Stimulated activated CD4-positive, alpha-beta T cell treated with anti-CD3 and anti-CD28 coated beads, Interleukin-4, amount 100 ng/mL, for 4 hours (primary cell): ENCODE data around the gene NFS1.
"Not testable (repeated sequence)": the region's sequence is repeated elsewhere in the genome, so short reads cannot be mapped to it uniquely, and the experiment has no call there.

Experiments used
- DNase-seq, 2 experiments: peaks; one replicate each; pipeline ENCODE4 v3.0.0-alpha.2; 2020

NFS1 gene

DNA sequence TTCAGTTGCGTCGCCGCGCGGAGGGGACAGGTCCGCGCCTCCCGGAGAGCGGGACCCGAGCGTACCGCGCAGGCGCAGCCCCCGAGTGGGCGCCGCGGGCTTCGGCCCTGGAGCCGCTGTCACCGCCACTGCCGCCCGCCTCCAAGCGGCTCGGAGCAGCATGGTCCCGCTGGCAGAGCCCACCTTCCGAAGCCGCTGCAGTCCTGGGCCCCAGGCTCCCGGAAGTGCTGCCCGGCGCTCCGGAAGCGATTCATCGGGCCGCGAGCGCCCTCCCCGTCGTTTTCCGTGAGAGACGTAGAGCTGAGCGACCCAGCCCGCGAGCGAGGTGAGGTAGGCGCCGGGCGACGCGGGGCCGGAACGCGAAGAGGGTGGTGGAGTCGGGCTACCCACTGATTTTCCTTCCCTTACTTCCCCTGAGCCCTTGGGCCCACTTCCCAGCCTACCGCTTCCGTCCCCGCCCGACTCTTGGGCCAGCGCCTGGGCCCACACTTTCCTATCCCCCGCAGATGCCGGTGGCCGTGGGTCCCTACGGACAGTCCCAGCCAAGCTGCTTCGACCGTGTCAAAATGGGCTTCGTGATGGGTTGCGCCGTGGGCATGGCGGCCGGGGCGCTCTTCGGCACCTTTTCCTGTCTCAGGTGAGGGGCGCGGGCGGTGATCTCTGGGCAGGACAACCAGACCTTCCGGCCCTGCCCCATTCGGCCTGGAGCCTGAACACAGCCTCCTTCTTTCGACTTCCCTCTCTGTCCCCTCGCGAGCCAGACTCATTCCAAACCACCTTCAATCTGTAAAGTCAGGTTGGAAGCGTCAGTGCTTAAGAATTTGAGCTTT is at the start of gene NFS1, which contains the start of gene ROMO1:
Gene NFS1, minus strand, starts transcription at position 226 of the 830 bp plus-strand sequence. Its CDS starts 64 bp downstream, at position 162.
Gene ROMO1, plus strand, starts transcription at position 279 of the 830 bp plus-strand sequence. Its CDS starts 228 bp downstream, at position 507.
- peak; percentile 81 to 84 for DNase-seq

DNA sequence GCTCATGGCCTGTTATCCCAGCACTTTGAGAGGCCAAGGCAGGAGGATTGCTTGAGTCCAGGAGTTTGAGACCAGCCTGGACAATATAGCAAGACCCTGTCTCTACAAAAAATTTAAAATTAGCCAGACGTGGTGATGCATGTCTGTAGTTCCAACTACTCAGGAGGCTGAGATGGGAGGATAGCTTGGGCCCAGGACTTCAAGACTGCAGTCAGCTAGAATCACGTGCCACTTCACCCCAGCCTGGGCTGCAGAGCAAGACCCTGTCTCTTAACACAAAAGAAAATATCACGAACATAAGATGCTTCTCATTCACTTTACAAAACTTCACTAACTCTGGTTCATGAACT is 45.3 kb upstream of the NFS1 start:
- not testable (repeated sequence) for DNase-seq

DNA sequence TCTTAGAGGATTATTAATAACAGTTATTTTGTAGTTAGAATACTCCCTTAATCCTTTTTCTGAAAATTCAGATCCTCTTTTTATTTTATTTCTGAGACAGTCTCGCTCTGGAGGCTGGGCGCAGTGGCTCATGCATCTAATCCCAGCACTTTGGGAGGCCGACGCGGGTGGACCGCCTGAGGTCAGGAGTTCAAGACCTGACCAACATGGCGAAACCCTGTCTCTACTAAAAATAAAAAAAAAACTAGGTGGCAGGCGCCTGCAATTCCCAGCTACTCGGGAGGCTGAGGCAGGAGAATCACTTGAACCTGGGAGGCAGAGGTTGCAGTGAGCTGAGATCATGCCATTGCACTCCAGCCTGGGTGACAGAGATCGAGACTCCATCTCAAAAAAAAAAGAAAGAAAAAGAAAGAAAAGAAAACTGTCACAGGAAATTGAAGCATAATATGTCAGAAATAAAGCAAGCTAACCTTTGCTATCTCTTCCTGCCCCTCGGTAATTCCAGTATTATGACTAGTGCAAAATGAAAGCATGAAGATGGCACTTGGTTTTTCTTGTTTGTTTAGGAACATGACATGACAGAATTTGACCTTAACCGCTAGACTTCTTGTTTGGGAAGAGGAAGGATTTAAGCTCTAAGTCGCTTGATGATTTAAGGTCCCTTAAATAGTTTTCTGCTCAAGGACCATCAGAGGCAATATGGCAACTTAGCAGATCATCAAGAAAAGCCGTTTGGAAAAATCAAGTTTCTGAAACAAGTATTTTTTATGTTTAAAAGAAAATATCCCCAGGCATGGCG is 44.7 kb upstream of the NFS1 start:
- no peak for DNase-seq

DNA sequence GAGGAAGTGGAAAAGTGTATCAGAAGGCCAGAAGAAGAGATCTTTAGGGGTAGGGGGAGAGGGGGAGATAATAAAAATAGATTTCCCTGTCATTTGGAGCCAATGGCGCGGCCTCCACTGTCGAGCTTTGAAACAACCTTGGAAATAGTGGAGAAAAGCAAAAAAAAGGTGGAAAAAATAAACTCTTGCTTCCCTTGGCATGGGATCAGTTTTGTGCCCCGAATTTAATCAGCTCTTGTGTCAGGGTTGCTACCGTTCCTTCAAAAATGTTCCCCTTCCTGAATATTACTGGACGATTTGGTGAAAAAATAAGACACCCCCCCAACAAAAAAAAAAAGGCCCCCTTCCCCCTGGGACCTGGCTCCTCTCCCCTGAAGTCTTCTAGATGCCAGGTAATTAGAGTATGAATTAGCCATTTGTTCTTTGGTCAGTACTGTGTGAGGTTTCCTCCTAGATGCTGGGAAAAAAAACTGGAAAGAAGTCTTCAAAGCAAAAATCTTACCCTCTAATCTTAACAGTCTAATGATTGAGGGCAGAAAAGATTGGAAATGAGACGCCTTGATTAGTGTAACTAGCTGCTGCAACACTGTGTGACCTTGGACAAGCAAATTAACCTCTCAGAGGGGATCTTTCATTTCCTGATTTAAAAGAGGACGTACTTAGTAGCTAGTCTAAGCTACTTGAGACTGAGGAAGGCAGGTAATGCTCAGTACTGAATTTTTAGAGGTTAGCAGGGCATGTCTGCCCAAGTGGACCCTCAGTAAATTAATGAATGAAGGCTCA is 43.8 kb upstream of the NFS1 start:
- no peak for DNase-seq

DNA sequence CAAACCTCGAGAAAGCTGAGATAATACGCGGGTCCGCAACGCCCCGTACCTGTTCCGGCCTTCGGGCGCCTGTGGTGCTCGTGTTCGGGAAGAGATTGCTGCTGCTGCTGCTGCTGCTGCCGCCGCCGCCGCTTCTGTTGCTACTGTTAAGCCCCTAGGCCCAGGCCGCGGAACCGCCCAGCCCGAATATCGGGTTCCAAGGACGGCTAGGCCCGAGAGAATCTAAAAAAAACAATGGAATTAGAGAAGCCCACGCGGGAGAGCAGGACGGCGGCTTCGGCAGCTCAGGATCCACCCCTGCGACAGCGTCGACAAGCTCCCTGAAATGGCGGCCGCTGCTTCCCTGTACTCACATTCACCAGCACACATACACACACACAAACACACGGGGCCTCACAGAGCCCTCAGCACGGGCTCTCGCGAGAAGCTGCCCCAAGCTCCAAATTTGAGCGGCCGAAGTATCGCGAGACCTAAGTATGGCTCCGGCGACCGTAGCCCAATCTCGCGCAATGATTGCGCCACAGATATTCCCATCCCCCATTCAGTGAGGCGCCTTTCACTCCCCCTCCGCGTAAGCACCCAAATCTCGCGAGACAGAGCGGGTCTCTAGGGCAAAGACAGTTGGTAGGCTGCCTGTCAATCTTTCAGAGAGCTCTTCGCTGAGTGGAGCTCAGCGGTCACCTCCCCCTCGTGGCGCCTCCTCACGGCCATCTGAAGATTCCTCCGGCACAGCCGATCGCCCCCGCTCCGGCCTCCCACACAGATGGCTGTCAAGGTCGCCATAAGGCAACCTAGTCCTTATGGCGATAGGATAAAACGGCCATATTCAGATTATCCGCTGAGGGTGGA is 43.0 kb upstream of the NFS1 start, which contains the start of gene RBM39:
Gene RBM39, minus strand, starts transcription at position 369 of the 849 bp plus-strand sequence. CDS start 1,386 bp downstream, outside the sequence.
- DNase-seq: peak; percentile 96 to 100

DNA sequence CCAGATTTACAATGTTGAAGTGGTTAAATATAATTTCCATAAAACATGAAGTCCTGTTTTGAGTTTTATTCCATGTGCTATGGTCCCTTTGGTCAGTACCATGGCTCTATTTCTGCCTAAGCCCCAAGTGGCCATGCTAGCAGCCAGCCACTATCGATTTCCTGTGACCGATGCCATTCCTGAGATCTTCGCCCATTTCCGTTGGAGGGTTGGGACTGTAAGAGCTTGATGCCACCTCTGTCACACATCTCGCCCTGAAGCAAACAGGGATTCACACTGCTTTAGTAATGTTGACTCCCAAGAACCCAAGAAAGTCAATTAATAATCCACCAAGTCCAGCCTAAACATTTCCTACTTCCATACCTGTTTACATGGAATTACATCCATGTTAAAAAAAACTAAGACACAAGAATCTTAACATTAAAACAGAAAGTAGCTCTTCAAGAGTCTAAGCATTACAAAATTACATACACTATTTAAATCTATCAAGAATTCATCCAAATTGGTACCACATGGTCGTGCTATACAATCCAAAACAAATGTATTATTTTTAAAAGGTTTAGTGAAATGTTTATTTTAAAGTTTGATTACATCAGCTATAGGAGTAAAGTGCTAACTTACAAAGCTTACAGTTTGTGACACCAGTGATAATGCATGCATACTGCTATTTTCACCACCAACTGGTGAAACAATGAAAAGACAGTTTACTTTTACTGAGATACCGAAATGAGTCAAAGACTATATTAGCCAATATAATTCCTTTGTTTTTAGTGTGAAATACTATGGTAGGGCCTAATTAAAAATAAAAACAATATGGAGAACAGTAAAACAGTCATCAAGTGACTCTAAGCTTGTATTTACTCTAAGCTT is 40.4 kb upstream of the NFS1 start:
- no peak for DNase-seq

DNA sequence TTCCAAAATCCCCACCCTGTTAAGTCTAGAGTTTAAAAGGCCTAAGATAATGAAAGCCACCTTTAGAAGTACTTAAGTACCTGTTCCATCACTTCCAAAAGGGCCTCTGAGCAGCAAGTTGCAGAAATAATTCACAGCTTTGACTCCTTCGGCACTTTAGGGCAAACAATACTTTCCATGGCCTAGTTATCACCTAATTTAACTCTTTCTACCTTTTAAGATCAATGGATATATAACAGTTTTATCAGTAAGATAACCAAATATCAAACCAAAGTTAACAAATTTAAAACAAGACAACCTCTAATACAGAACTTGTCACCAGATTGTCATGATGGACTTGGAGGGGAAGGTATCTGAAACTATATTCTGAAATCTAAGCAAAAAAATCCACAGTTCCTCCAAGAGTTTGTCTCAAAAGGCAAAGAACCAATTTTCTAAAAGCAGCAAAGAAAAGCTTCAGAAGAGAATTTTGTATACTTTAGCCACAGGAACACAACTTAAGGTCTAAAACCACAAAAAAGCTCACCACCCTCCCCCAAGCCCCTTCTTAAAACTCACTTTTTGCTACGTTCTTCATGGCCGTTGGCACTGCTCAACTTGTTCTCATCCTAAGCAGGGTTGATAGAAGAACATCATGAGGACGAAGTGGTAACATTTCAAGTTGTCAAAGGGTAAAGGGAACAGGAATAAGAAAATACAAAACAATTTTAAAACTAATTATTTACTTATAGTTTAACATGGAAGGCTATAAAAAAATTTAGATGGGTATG is 39.4 kb upstream of the NFS1 start:
- DNase-seq: no peak

DNA sequence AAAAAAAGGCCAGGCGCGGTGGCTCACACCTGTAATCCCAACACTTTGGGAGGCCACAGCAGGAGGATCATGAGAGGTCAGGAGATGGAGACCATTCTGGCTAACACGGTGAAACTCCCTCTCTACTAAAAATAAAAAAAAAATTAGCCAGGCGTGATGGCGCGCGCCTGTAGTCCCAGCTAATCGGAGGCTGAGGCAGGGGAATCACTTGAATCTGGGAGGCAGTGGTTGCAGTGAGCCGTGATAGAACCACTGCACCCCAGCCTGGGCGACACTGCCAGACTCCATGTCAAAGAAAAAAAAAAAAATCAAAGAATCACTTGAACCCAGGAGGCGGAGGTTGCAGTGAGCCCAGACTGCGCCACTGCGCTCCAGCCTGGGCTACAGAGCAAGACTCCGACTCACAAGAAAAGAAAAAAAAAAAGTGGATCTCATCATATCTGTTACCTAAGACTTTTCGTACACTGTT is 38.7 kb upstream of the NFS1 start:
- DNase-seq: no peak

DNA sequence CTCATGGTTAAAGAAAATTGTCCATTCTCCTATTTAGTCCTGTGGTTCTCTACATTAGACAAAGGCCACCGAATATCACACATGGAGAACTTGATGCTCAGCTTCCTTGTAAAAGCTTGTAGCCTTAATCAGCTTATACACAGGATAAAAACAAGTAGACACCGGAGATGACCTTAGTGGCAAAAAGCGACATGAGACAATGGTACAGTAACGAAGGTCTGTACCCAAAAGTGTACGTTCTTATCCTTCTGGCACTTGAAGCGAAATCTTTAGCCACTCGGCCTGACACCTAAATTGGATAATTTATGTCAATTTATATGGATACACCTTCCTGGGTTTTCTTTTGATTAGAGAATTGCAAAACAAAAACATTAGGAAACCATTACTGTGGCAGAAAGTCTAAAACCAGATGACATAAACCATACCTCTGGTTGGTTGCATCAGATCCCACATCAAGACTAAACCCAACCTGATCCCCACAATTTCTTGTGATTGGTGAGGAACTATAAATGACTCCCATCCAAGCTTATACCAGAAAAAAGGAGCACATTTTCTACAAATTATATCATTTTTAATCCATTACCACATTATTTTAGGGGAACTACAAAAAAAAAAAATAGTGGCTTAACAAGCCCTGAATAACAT is 36.8 kb upstream of the NFS1 start:
- no peak for DNase-seq

DNA sequence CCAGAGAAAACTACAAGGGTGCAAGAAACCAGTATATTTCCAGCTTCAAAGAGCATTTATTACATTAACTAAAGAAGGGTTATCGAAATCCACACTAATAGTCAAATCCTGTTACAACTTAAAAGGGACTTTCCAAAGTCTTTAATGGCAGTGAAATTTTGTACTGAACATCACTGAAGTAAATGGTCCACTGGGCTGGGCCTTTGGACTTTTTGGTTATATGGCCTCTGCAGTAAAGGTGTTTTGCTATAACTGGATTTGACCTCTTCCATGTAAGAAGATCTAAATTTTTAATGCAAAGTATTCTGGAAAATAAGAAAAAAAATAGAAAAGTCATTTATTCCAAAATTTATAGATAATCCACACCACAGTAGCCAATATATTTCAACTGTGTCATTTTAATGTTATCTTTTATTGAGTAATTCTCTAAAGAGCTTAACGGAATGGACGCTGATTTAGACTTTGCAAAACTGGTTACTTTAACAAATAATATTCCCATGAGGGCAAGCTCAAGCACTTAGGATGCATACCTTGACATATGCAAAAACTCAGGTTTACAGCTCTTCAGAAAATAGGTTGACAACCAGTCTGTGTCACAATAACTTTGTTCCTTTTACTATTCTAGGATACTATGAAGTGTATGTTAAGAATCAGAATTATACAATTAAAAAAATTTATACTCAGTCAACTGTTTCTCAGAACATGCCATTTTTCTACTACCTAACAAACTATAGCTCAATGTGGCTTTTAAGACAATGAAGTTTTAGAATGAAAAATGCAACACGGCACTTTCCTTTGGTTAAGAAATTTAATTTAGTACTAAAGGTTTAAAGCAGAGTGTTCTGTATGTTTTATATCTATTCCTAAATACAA is 35.9 kb upstream of the NFS1 start:
- no peak for DNase-seq

DNA sequence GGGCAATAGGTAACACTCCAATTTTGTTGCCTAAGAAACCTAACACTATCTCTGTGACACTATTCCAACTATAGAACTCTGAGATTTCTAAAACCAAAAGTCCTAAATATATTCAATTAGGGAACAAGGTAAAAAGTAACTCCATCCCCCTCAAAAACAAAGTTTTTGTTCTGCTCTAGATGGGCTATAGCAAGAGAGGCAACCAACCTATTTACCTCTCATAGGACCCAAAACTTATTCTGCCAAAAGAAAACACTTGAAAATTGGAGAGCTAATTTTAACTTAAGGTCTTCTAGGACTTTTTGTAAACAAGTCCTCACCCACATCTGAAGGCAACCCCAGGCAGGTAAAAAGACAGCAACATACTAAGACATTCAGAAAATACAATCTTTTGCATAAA is 35.2 kb upstream of the NFS1 start:
- DNase-seq: no peak

DNA sequence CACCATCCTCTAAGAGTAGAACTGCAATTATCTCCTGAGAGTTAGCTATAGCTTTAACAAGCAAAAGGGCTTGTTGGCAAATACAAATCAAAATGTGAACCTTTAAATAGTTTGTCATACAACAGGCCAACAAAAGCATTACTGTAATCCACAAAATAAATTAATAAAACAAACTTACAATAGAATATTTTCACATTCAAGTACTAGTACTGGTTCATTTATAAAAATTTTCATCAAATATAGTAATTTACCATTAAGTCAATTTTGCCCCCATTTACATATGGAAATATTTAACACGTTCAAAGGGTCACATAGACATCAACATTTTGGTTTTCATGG is 33.5 kb upstream of the NFS1 start:
- DNase-seq: no peak

DNA sequence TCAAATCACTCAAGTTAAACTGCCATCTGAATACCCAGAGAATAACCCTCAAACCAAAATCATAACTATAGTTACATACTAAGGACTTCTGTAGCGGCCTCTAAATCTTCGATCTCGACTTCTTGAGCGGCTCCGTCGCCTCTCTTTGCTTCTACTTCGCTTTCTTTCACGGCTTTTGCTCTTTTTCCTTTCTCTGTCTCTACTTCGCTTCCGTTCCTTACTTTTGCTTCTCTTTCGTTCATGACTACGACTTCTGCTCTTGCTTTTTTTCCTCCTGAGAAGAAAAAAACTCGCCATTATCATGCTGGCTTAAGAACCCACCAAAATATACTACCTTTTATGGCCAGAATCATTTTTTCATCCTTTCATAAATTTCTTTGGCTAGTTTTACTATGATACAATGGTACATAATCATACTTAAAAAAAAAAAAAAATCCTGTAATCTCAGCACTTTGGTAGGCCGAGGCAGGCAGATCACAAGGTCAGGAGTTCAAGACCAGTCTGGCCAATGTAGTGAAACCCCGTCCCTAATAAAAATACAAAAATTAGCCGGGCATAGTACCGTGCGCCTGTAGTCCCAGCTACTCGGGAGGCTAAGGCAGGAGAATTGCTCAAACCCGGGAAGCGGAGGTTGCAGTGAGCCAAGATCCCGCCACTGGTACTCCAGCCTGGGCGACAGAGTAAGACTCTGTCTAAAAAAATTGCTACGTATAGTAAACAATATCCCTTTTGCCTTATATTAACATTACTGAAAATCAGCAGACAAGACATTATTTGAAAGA is 32.9 kb upstream of the NFS1 start:
- no peak for DNase-seq

DNA sequence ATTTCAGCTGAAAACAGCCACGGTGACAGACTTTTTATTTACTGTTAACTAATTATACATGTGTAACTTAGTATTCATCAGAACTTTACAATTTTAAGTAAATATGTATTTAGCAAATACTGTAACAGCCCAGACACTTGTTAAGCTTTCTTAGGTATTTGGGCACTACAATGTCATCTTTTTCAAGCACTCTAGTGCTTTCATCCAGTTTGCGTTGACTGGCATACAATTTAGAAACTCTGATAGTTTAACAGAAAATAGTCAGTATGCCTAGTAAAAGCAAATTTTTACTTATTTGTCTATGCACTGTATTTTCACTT is 32.3 kb upstream of the NFS1 start:
- DNase-seq: no peak

DNA sequence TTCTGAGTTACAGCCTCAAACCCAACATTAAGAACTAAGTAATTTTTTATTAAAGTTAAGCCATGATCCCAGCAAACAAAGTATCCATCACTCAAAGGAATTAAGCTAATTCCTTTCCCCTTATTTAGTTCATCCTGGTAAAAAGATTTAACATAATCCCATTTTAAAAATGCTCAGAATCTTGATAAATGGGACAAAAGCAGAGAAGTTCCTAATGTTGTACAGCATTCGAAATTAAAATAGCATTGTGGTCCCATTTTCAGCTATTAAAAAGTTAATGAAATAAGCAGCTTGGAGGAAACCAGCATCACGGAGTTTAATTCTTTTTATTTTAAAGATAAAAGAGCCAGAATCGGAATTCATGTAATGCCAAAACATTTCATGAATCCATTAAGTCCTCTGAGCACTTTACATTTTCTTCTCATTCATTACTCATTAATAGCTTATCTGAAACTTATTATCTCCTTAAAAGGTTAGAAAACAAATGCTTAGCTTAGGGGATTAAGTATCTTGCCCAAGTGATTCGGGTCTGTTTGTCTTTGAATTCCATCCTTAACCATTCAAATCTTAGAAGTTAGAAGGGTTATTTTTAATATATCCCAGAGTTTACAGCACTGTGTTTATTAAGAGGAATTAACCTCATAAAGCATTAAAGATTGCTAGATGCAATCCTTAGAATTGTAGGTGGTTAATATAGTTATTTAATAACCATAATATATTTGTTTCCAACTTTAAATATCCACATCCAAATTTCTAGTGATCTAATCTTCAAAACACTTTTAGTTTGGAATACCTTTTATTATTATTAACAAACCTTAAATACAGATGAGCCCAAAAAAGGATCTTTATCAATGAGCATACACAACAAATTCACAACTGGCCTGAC is 31.7 kb upstream of the NFS1 start:
- DNase-seq: no peak

DNA sequence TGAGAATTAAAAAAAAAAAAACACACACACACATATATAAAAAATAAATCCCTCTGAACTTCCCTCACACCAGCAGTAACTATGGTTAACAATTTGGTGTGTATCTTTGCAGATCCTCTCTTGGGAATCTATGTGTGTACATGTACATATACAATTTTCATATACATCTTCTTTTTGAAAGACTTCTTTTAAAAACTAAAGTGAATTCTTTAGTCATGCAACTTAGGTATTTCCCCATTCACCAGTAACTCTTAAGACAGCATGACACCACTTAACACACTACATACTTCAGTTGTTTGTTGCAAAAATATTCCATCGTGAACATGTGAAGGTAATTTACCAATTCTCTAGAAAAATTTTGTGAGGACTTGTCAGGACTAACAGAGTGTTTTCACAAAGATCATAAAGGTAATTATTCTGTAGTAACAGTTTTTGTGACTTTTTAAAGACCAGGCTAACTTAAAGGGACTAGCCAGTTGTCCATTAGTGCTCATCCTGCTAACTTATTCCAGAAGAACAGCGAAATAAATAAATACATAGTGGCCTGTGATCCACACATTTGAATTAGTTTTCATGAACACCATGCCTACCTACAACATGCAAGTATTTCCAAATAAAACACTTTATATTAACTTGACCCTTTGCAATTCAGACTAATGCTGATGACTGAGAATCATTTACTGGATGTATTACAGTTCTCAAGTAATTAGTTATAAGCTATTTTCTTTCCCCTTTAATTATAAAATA is 30.9 kb upstream of the NFS1 start:
- DNase-seq: no peak
